H9 (cell line): ENCODE data around the gene ADCY4. TPM values are rescaled to one million over a fixed set of nuclear protein-coding genes. Genes with fewer than 3 reads are reported as not detected.

Experiments used
- DNase-seq: peaks from one replicate; pipeline ENCODE4 v3.0.0-alpha.2; 2017
- H2AFZ ChIP-seq: one replicate; pipeline ENCODE4 v1.6.1; 2013; ENCODE audit warnings: mild to moderate bottlenecking, low read length, control low read depth, moderate library complexity
- H2AK5ac ChIP-seq: 2 replicates; pipeline ENCODE4 v1.6.1; 2013; ENCODE audit warnings: low read length, control low read depth, mixed read lengths; ENCODE audit not compliant: insufficient read length
- H2BK120ac ChIP-seq: one replicate; pipeline ENCODE4 v1.6.1; 2013; ENCODE audit warnings: low read depth, mild to moderate bottlenecking, low read length, control low read depth, inconsistent platforms; ENCODE audit not compliant: poor library complexity, severe bottlenecking
- H2BK12ac ChIP-seq: 2 replicates; pipeline ENCODE4 v1.6.1; 2013; ENCODE audit warnings: low read length, control low read depth, mixed read lengths, low read depth; ENCODE audit not compliant: insufficient read length
- H2BK15ac ChIP-seq: 2 replicates; pipeline ENCODE4 v1.6.1; 2013; ENCODE audit warnings: low read depth, low read length, control low read depth
- H2BK20ac ChIP-seq: one replicate; pipeline ENCODE4 v1.6.1; 2013; ENCODE audit warnings: low read depth, mild to moderate bottlenecking, low read length, control low read depth, inconsistent platforms; ENCODE audit not compliant: poor library complexity, severe bottlenecking
- H2BK5ac ChIP-seq: 2 replicates; pipeline ENCODE4 v1.6.1; 2013; ENCODE audit warnings: low read length, control low read depth, mixed read lengths; ENCODE audit not compliant: insufficient read length
- H3K14ac ChIP-seq: 2 replicates; pipeline ENCODE4 v1.6.1; 2013; ENCODE audit warnings: low read length, control low read depth; ENCODE audit not compliant: insufficient read depth
- H3K18ac ChIP-seq: 2 replicates; pipeline ENCODE4 v1.6.1; 2013; ENCODE audit warnings: low read depth, mild to moderate bottlenecking, mixed read lengths, low read length, control low read depth; ENCODE audit not compliant: insufficient read length
- H3K23ac ChIP-seq: 2 replicates; pipeline ENCODE4 v1.6.1; 2013; ENCODE audit warnings: low read length, control low read depth, mixed read lengths, low read depth; ENCODE audit not compliant: insufficient read length
- H3K23me2 ChIP-seq: 2 replicates; pipeline ENCODE4 v1.6.1; 2013; ENCODE audit warnings: low read depth, mild to moderate bottlenecking, mixed read lengths, low read length, control low read depth; ENCODE audit not compliant: insufficient read length, poor library complexity, severe bottlenecking
- H3K27ac ChIP-seq: 2 replicates; pipeline ENCODE4 v1.5.1; 2013; ENCODE audit warnings: low read length, control low read depth, mixed read lengths, low read depth; ENCODE audit not compliant: insufficient read length
- H3K27me3 ChIP-seq: 2 replicates; pipeline ENCODE4 v1.6.1; 2013; ENCODE audit warnings: low read length, control low read depth, inconsistent platforms; ENCODE audit not compliant: insufficient read depth
- H3K4ac ChIP-seq: 2 replicates; pipeline ENCODE4 v1.6.1; 2013; ENCODE audit warnings: low read depth, mild to moderate bottlenecking, control low read depth, inconsistent platforms, low read length, moderate library complexity
- H3K4me1 ChIP-seq: 2 replicates; pipeline ENCODE4 v1.6.1; 2013; ENCODE audit warnings: low read length, control low read depth, inconsistent platforms; ENCODE audit not compliant: insufficient read depth
- H3K4me2 ChIP-seq: 2 replicates; pipeline ENCODE4 v1.6.1; 2013; ENCODE audit warnings: low read length, control low read depth, mixed read lengths; ENCODE audit not compliant: insufficient read length, insufficient read depth
- H3K56ac ChIP-seq: 2 replicates; pipeline ENCODE4 v1.6.1; 2013; ENCODE audit warnings: low read depth, mild to moderate bottlenecking, mixed read lengths, low read length, control low read depth; ENCODE audit not compliant: insufficient read length
- H3K79me1 ChIP-seq: 2 replicates; pipeline ENCODE4 v1.6.1; 2013; ENCODE audit warnings: low read depth, mild to moderate bottlenecking, moderate library complexity, low read length, control low read depth, inconsistent platforms; ENCODE audit not compliant: insufficient read depth, poor library complexity, severe bottlenecking
- H3K79me2 ChIP-seq: 2 replicates; pipeline ENCODE4 v1.6.1; 2013; ENCODE audit warnings: low read length, control low read depth, inconsistent platforms; ENCODE audit not compliant: insufficient read depth
- H3K9ac ChIP-seq: 2 replicates; pipeline ENCODE4 v1.6.1; 2013; ENCODE audit warnings: low read length, control low read depth, mixed read lengths; ENCODE audit not compliant: insufficient read length; ENCODE audit errors: extremely low read depth
- H3K9me3 ChIP-seq: one replicate; pipeline ENCODE4 v1.6.1; 2013; ENCODE audit warnings: low read depth, low read length, inconsistent platforms; ENCODE audit not compliant: control insufficient read depth
- H3T11ph ChIP-seq: one replicate; pipeline ENCODE4 v1.6.1; 2013; ENCODE audit warnings: mild to moderate bottlenecking, low read length, control low read depth, inconsistent platforms
- H4K20me1 ChIP-seq: one replicate; pipeline ENCODE4 v1.6.1; 2013; ENCODE audit not compliant: control insufficient read depth, insufficient read length, insufficient read depth
- H4K5ac ChIP-seq: 2 replicates; pipeline ENCODE4 v1.6.1; 2013; ENCODE audit warnings: low read depth, mild to moderate bottlenecking, mixed read lengths, low read length, control low read depth; ENCODE audit not compliant: insufficient read length
- H4K8ac ChIP-seq: replicated peaks from 2 replicates; pipeline ENCODE4 v1.6.1; 2013; ENCODE audit warnings: low read length, control low read depth, mixed read lengths, low read depth; ENCODE audit not compliant: insufficient read length
- H4K91ac ChIP-seq: 2 replicates; pipeline ENCODE4 v1.6.1; 2013; ENCODE audit warnings: low read depth, mild to moderate bottlenecking, moderate library complexity, mixed read lengths, low read length, control low read depth; ENCODE audit not compliant: insufficient read length
- H3K27ac Mint-ChIP-seq, 3 experiments: 2 replicates in 2 of 3; 3 replicates in 1 of 3; pipeline ENCODE4 v1.8.0; 2020 to 2021; ENCODE audit warnings: mixed read lengths in 3 of 3, mild to moderate bottlenecking in 1 of 3, moderate library complexity in 1 of 3
- H3K27me3 Mint-ChIP-seq: 2 replicates; pipeline ENCODE4 v1.8.0; 2021; ENCODE audit warnings: low read depth, mild to moderate bottlenecking, moderate library complexity, mixed read lengths
- H3K36me3 Mint-ChIP-seq, 3 experiments: 2 replicates in 2 of 3; 3 replicates in 1 of 3; pipeline ENCODE4 v1.8.0; 2020 to 2021; ENCODE audit warnings: low read depth in 3 of 3, mixed read lengths in 3 of 3; ENCODE audit not compliant: insufficient read depth in 1 of 3
- H3K4me1 Mint-ChIP-seq, 2 experiments: 2 replicates each; pipeline ENCODE4 v1.8.0; 2020; ENCODE audit warnings: mixed read lengths in 2 of 2
- H3K4me3 Mint-ChIP-seq, 2 experiments: 2 replicates in 1 of 2; 3 replicates in 1 of 2; pipeline ENCODE4 v1.8.0; 2020 to 2021; ENCODE audit warnings: mild to moderate bottlenecking in 2 of 2, mixed read lengths in 2 of 2, moderate library complexity in 1 of 2
- H3K9me3 Mint-ChIP-seq, 2 experiments: 2 replicates in 1 of 2; 3 replicates in 1 of 2; pipeline ENCODE4 v1.8.0; 2020; ENCODE audit warnings: mild to moderate bottlenecking in 2 of 2, mixed read lengths in 2 of 2, moderate library complexity in 1 of 2
- WGBS: extraction: QIAGEN DNeasy Blood & Tissue Kit; methylation state at CpG from one replicate; pipeline ENCODE4 v1.1.7; 2013; ENCODE audit warnings: missing lambda C conversion rate, low lambda C conversion rate, mixed read lengths; ENCODE audit not compliant: insufficient read length; ENCODE audit errors: extremely low coverage; 5-methylcytosine and 5-hydroxymethylcytosine counted together
- total RNA-seq: library from RNA; stranded (reverse); gene quantifications from 2 replicates; pipeline ENCODE4 v1.2.1, GENCODE V29; 2021
- TF ChIP-seq, protein P1 (sequence below): fragments of 200-600 bp; sonication (generic); conservative IDR thresholded peaks from 3 replicates; pipeline ENCODE4 v1.8.0; 2021; ENCODE audit warnings: antibody characterized with exemption, mild to moderate bottlenecking

ADCY4 gene
- total RNA-seq, 1 experiment from 2014 or later = 0.09 TPM

DNA sequence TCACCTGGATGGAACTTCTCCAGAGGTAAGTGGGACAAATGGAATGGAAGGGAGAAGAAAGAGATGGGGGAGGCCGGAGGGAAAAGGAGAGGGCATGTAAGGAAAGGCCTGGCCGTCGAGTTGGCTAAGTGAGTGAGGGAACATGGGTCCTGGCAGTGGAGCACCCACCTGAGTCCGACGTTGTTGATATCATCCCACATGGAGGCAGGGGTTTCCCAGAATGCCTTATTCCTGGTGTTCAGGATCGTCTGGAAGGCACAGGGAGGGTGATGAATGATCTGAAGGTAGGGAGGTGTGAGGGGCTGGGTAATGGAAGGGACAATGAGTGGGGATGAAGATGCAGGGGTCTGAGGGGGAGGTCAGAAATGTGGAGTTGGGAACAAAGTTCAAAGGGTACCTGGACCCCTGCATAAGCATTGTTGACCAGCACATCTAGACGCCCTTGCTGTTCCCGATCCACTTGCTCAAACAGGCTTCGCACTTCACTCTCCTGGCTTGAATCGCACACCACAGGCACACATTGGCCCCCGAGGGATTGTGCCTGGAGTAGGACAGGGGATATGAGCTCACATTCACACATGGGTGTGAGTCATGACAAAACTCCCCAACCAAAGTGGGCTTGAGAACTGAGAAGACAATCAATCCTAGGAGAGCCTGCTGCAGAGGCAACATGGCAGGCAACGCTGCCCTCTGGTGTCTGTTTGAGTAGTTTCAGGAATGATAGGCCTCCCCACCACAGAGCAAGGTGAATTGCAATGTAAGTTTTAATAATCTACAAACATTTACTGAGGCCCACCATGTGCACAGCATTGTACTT lies 38.3 kb downstream of the ADCY4 start:
- H3T11ph ChIP-seq = no peak overlapping the region
- peak; percentile 68 for DNase-seq
- no peaks in the 10 kb centered on the region for H3K9me3 ChIP-seq
- no peak overlapping the region for H2BK20ac ChIP-seq
- no CpG with 5 or more reads among the region's 12 CpGs for WGBS
- H3K36me3 Mint-ChIP-seq = peaks cover 4 to 35% (median 20%) of the 10 kb centered on the region in 3 experiments
- H2BK120ac ChIP-seq = no peak overlapping the region
- H3K23me2 ChIP-seq = peaks cover 11% of the 10 kb centered on the region
- no peak overlapping the region for H3K27ac ChIP-seq
- no peaks in the 10 kb centered on the region; a peak in 1 of 5 replicates for H3K9me3 Mint-ChIP-seq
- H3K4me1 ChIP-seq = peaks cover 4% of the 10 kb centered on the region; the same call in 1 of the 2 replicates
- TF ChIP-seq, protein P1, sequence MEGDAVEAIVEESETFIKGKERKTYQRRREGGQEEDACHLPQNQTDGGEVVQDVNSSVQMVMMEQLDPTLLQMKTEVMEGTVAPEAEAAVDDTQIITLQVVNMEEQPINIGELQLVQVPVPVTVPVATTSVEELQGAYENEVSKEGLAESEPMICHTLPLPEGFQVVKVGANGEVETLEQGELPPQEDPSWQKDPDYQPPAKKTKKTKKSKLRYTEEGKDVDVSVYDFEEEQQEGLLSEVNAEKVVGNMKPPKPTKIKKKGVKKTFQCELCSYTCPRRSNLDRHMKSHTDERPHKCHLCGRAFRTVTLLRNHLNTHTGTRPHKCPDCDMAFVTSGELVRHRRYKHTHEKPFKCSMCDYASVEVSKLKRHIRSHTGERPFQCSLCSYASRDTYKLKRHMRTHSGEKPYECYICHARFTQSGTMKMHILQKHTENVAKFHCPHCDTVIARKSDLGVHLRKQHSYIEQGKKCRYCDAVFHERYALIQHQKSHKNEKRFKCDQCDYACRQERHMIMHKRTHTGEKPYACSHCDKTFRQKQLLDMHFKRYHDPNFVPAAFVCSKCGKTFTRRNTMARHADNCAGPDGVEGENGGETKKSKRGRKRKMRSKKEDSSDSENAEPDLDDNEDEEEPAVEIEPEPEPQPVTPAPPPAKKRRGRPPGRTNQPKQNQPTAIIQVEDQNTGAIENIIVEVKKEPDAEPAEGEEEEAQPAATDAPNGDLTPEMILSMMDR = peak; percentile 80
- H2AFZ ChIP-seq = no peak overlapping the region
- peak overlapping the region in 1 of 2 experiments; percentile 21; a peak in 2 of 5 replicates for H3K4me3 Mint-ChIP-seq
- no peak overlapping the region for H3K9ac ChIP-seq
- peaks cover 21 to 22% of the 10 kb centered on the region in 2 experiments for H3K4me1 Mint-ChIP-seq
- H3K79me1 ChIP-seq = peaks cover 3% of the 10 kb centered on the region
- no peak overlapping the region for H3K18ac ChIP-seq
- H2BK12ac ChIP-seq = no peak overlapping the region
- H2BK15ac ChIP-seq = no peak overlapping the region
- no peak overlapping the region for H3K14ac ChIP-seq
- H3K27me3 Mint-ChIP-seq = no peaks in the 10 kb centered on the region; the same call in 1 of the 2 replicates
- no peak overlapping the region for H4K5ac ChIP-seq
- no peak overlapping the region for H3K4me2 ChIP-seq
- peak overlapping the region in 1 of 3 experiments; percentile 95; a peak in 2 of 7 replicates for H3K27ac Mint-ChIP-seq
- H3K27me3 ChIP-seq = no peaks in the 10 kb centered on the region
- no peak overlapping the region for H4K91ac ChIP-seq
- H2BK5ac ChIP-seq = no peak overlapping the region
- H3K56ac ChIP-seq = no peak overlapping the region
- H2AK5ac ChIP-seq = no peak overlapping the region
- H4K8ac ChIP-seq = no peak overlapping the region
- H4K20me1 ChIP-seq = no peaks in the 10 kb centered on the region
- no peak overlapping the region for H3K4ac ChIP-seq
- H3K79me2 ChIP-seq = peaks cover 4% of the 10 kb centered on the region; the same call in 1 of the 2 replicates
- no peak overlapping the region for H3K23ac ChIP-seq
